Activated T-cell treated with anti-CD3 and anti-CD28 coated beads for 4 hours (primary cell): ENCODE results near the gene HPCAL1.

Experiments used
- DNase-seq: peaks from one replicate; pipeline ENCODE4 v3.0.0-alpha.2; 2020

HPCAL1 gene

DNA sequence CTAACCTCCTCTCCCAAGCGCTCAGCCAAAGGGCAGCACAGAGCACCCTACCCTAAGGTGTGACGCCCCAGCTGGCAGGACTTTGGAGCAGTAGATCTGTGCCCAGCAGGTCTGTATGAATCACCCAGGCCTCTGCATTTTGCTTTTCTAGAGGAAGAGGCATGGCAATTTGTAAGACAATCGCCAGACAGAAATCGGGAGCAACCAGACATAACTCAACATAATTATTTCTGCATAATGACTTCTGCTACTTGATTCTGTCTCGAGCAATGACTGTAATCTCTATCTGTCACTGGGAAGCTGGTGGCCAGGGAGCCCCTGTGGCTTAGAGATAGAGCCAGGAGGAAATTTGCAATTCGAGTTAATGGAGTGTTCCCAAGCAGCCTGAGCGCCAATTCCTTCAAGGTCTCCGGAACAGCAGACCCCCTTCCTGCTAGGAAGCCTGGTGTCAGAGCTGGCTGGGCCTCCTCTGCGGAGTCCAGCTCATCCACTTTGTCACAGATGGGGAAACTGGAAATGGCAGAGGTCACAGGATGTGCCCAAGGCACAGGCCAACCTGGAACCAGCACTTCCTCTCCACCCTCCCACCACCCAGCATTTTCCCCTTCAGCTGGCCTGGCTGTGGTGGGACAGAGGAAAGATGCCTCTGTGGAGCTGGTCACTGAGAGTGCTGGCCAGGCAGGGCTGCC is 90.4 kb downstream of the HPCAL1 start:
- no peak for DNase-seq

DNA sequence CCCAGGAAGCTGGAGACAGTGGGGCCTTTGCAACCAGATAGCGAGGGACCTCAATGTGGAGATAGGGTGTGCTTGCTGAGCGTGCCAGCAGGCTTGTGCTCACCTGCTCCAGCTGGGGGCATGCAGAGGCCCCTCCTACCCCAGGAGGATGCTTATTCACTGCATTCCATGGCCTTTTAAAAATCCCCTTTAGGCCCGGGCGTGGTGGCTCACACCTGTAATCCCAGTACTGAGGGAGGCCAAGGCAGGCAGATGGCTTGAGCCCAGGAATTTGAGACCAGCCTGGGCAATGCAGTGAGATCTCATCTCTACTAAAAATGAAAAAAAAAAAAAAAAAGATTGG is 90.9 kb downstream of the HPCAL1 start:
- no peak for DNase-seq

DNA sequence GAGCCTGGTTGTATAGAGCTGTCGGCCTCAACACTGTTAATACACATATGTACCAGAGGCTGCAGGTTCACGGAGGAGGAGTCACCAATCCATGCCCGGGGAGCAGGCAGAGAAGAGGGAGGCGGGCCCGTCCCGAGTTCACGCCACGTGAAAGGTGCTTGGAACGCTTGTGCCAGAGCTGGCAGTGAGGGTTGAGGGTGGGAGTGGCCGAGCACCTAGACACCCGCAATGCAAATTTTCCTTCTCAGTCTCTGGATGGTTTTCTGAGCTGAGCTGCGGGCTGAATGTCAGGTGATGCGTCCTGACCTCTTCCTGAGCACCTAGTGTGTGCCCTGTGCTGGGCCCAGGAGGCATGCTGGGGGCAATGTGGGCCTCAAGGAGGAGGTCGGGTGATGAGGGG is 93.2 kb downstream of the HPCAL1 start:
- DNase-seq: no peak

- no peak for DNase-seq
These were observed 93.8 kb downstream of the HPCAL1 start for GRCh38 chr2:10396464-10396863.

- no peak for DNase-seq
These were observed 94.7 kb downstream of the HPCAL1 start for GRCh38 chr2:10397297-10397875.

- no peak for DNase-seq
These were observed 95.2 kb downstream of the HPCAL1 start for GRCh38 chr2:10397878-10398277.

GRCh38 chr2:10398496-10398895 is 95.8 kb downstream of the HPCAL1 start:
- DNase-seq: no peak

DNA sequence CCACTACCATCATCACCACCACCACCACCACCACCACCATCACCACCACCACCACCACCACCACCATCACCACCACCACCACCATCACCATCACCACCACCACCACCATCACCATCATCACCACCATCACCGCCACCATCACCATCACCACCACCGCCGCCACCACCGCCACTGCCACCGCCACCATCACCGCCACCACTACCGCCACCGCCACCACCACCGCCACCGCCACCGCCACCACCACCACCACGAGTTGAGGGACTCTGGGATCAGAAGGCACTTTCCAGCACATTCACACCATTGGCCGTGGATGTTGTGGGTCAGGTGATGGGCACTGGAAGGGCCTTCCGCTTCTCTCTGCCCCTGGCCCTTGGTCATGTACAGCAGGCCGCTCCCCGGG is 96.7 kb downstream of the HPCAL1 start:
- no peak for DNase-seq

GRCh38 chr2:10400002-10400401 is 97.3 kb downstream of the HPCAL1 start:
- DNase-seq: no peak

GRCh38 chr2:10400568-10400977 is 97.9 kb downstream of the HPCAL1 start:
- no peak for DNase-seq

GRCh38 chr2:10400978-10401951 is 98.6 kb downstream of the HPCAL1 start:
- no peak for DNase-seq

DNA sequence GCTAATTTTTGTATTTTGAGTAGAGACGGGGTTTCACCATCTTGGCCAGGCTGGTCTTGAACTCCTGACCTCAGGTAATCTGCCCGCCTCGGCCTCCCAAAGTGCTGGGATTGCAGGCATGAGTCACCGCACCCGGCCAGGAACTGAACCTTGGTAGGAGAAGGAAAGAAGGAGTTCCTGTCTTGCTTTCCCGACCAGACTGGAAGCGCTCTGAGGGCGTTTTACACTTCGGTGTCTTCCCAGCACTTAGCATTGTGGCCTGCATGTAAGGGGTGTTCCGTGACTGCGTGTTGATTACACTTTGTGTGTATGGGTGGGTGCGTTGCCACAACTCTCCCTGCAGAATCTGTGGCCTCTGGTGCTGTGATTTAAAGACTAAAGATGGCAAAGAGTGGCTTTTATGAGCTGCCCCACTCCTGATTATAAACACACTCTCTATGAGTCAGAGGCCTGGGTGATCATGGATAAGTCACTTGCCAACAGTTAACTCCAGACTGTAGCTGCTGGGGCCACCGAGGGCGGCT is 99.4 kb downstream of the HPCAL1 start:
- no peak for DNase-seq

DNA sequence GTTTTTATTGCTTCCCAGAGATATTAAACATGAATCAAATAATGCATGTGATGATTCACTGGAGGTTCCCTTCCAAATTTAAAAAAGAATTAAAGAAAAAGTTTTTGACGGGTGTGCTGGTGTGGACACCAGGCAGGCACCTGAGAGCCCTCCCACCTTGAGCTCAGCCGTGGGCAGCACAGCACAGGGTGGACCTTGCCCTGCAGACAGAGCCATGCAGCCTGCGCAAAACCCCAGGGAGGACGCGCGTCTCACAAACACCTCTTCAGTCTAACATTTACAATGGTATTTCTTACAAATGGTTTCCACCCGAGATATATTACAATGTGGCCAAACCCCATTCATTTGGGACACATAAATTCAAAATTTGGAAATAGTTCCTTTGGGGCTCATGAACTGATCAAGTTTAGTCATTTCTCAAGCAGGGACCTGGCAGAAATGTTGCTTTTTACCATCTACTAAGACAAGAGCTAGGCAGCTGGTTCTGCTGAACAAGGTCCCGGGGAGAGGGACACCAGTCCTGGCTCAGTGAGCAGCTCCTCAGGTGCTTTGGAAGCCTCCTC is 100.0 kb downstream of the HPCAL1 start:
- DNase-seq: no peak

DNA sequence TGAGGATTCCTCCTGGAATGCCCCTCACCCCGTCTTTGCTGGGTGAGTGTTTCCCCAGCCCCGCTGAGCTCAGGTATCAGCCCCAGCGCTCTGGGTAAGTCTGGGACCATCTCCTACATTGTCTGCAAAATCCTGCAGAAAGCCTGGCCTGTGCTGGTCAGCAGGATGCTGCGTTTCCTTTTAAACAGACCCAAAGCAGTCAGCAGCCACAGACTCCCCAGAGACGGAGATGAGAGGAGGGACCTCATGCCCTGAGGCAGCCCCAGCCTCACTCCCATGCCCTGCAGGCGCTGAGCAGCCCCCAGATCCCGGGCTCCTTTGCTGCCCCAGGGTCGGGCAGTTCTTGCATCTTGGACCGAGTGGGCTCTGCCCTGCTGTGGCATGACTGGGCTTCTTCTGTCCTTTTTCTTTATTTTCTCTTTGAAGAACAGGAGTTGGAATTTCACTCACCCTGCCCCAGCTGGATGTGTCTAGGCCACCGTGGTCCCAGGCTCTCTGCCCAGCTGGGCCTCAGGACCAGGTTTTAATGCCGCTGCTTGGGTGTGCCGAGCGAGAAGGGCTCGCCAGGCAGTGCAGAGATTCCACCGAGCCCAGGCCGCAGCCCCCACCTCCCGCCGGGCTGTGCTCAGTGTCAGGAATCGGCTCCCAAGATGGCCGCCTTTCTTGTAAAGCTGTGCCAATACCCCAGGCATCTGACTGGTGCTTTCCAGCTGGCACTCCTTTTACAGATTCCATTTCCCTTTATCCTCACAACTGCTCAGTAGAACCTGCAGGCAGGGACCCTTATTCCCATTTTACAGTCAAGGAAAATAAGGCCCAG is 101.8 kb downstream of the HPCAL1 start:
- DNase-seq: no peak

- no peak for DNase-seq
These were observed 102.7 kb downstream of the HPCAL1 start for GRCh38 chr2:10405448-10405847.

DNA sequence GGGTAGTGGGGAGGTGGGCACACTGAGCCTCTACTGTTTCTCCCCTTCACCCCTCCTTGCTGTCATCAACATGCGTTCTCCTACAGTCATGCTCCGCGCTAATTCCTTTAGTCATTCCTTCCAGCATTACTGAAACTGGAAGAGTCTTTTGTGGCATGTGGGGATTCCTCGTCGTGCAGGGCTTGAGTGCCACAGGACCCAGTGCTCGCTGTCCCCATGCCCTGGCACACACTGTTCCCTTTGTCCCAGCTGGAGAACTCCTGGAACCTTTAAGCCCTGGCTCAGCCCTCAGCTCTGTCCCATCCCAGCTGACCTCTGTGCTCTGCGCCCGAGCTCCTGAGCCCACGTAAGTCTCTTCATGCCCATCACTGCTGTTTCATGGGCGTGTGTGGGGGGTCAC is 103.3 kb downstream of the HPCAL1 start:
- DNase-seq: no peak

- DNase-seq: no peak
These were observed 103.9 kb downstream of the HPCAL1 start for GRCh38 chr2:10406491-10407188.

GRCh38 chr2:10407432-10407831 is 104.7 kb downstream of the HPCAL1 start:
- no peak for DNase-seq

- peak; percentile 42 for DNase-seq
These were observed 105.3 kb downstream of the HPCAL1 start for GRCh38 chr2:10407841-10408648.

GRCh38 chr2:10408649-10409579 is 106.2 kb downstream of the HPCAL1 start:
- peak; percentile 73 for DNase-seq
